Fibroblast of pulmonary artery (primary cell): ENCODE measurements around the gene TULP4.
"Not testable (repeated sequence)": the region's sequence is repeated elsewhere in the genome, so short reads cannot be mapped to it uniquely, and the experiment has no call there.

Experiments
- DNase-seq: peaks from one replicate; pipeline ENCODE4 v3.0.0-alpha.2; 2010; ENCODE audit warnings: low read depth
- H3K4me3 ChIP-seq: replicated peaks from 2 replicates; pipeline ENCODE4 v1.5.1; 2011; ENCODE audit warnings: low read depth, mild to moderate bottlenecking, control low read depth, low read length, moderate library complexity
- CTCF ChIP-seq: IDR thresholded peaks from 2 replicates; pipeline ENCODE4 v1.5.1; 2011; ENCODE audit warnings: mild to moderate bottlenecking, control low read depth, low read length, inconsistent platforms; ENCODE audit errors: missing control alignments

Gene TULP4

GRCh38 chr6:158338311-158339112 is 26.2 kb downstream of the TULP4 start:
- H3K4me3 ChIP-seq = no peak overlapping the region

GRCh38 chr6:158339197-158339596 is 26.9 kb downstream of the TULP4 start:
- not testable (repeated sequence) for H3K4me3 ChIP-seq, DNase-seq

More at GRCh38 chr6:158338311-158339112, 26.2 kb downstream of the TULP4 start:
- no peak for DNase-seq
- TF ChIP-seq CTCF = no peak

GRCh38 chr6:158340252-158340651 is 28.0 kb downstream of the TULP4 start:
- no peak overlapping the region for H3K4me3 ChIP-seq
- DNase-seq = no peak
- TF ChIP-seq CTCF = no peak

GRCh38 chr6:158344534-158344933 is 32.3 kb downstream of the TULP4 start:
- no peak for TF ChIP-seq CTCF
- H3K4me3 ChIP-seq = no peak overlapping the region
- DNase-seq = no peak

GRCh38 chr6:158345444-158345843 is 33.2 kb downstream of the TULP4 start:
- H3K4me3 ChIP-seq, DNase-seq: not testable (repeated sequence)

- no peak for TF ChIP-seq CTCF
- H3K4me3 ChIP-seq = no peak overlapping the region
- peak; percentile 7 for DNase-seq
These were observed 35.1 kb downstream of the TULP4 start for GRCh38 chr6:158347335-158347734.

GRCh38 chr6:158348737-158349504 is 36.7 kb downstream of the TULP4 start:
- H3K4me3 ChIP-seq, DNase-seq: not testable (repeated sequence)

- DNase-seq, H3K4me3 ChIP-seq: not testable (repeated sequence)
These were observed 37.4 kb downstream of the TULP4 start for GRCh38 chr6:158349505-158350275.

GRCh38 chr6:158350731-158351130 is 38.5 kb downstream of the TULP4 start:
- DNase-seq, H3K4me3 ChIP-seq: not testable (repeated sequence)
